AG08396 (cell line): ENCODE data around the gene DTX4.
A peak's percentile ranks its signal among the peaks of the same experiment; 100 is the strongest.

Experiments
- DNase-seq: peaks from one replicate; pipeline ENCODE4 v3.0.0; 2012; ENCODE audit warnings: low spot score, mixed read lengths

Gene DTX4

GRCh38 chr11:59221441-59221840 lies 49.5 kb downstream of the DTX4 start:
- peak; percentile 52 for DNase-seq

GRCh38 chr11:59222464-59223060 lies 50.6 kb downstream of the DTX4 start:
- no peak for DNase-seq

DNA sequence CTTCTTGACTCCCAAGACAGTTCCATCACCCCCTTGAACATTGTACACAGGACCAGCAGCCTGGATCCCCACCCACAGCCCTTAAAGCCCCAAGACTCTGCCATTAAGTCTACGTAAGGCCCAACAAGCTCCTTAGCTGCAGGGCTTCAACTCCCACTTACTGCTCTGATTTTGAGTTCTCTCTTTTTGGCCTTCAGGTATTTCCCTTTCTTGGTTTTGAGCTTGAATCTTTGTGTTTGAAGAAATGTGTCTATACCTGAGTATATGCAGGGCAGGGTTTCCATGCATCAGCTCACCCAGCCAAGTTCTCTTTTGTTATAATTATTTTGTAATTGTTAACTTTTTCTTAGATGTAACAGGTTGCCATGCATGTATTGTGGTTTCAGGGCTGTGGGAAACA lies 51.2 kb downstream of the DTX4 start:
- no peak for DNase-seq

DNA sequence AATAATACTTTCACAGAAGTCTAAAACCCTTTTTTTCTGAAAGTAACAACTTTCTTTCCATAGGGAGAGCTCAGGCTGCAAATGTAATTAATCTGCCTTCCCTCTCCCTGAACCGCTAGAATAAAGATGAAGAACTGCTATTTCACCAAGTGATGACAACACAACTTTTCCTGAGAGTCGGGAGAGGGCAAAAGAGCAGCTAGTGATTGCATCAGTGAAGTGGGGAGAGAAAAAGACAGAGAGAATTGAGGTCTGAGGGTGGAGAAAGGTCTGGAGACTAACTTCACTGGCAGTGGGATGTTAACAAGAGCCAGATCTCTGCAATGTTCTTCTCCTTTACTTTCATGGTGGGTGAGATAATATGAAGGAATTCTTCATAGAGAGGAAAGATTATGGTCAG lies 51.7 kb downstream of the DTX4 start:
- no peak for DNase-seq

DNA sequence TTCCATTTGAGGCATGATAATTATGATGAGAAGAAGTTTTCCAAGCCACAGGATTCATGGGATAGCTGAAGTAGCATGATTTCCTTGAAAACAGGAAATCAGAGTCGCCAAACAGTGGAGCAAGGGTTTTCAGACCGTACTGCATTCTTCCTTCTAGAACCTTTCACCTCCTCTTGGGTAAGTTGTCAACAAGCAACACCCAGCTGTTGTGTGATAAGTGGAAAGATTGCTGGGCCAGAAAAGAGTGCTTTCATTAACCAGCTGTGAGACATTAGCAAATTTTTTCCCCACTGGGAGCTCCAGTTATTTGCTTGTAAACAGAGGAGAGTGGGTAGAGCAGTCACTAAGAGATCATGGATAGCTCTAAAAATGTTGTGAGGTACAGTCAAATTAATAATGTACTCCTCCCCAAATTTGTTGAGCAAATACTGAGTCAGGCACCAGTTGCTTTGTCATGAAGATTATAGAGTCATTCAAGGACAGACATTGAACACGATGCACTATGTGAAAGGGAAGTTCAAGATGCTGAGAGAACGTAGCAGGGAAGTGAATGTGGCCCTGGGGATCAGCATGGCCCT lies 52.5 kb downstream of the DTX4 start:
- peak; percentile 20 for DNase-seq

DNA sequence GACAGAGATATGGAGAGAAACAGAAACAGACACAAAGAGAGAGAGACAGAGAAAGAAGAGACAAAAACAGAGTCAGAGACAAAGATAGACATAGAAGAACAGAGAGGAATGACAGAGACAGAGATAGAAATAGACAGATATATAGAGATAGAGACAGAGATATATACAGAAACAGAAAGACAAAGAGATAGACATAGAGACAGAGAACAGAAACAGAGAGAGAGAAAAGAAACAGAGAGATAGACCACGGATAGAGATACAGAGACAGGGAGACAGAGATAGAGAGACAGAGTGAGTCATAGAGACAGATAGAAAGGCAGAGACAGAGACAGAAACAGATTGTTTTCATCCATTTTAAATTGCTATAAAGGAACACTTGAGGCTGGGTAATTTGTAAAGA lies 53.1 kb downstream of the DTX4 start:
- DNase-seq, result no peak

DNA sequence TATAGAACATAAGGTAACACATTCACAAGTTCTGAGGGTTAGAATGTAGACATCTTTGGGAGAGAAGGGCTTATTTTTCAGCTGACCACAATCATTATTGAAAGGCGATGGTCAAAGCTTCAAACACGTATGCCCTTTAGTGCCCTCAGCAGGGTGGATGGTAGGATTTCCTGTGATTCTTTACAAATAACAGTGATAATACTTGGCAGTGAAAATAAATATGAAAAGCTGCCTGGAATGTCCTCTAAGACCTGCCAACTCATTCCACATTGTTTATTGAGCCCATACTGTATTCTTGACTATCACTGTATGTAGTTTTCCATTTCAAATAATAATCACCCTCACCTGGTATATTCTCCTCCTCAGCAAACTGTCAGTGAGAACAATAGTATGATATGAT lies 54.5 kb downstream of the DTX4 start:
- DNase-seq, result no peak

- no peak for DNase-seq
These were observed 68.4 kb downstream of the DTX4 start for GRCh38 chr11:59240322-59240721.

DNA sequence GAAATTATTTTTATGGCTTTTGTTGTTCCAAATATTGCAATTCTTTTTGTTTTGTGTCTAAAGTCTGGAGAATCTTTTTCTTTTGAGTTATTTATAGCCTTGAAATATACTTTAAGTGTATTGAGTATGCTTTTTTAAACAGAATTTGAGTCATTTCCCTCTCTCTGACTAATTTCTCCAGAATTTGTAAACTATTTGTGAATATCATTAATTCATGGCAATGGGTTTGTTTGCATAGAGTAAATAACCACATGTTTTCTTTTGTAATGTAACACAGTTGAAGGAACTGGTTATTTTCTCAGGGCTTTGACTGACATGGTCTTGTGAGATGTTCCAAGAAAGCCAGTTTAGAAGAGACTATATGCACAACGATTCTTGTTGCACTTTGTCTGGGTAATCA lies 71.7 kb downstream of the DTX4 start:
- no peak for DNase-seq

GRCh38 chr11:59247531-59248227 lies 75.7 kb downstream of the DTX4 start:
- peak; percentile 39 for DNase-seq

GRCh38 chr11:59249535-59249934 lies 77.6 kb downstream of the DTX4 start:
- no peak for DNase-seq

GRCh38 chr11:59253001-59253400 lies 81.1 kb downstream of the DTX4 start:
- DNase-seq, result no peak

GRCh38 chr11:59254286-59254685 lies 82.4 kb downstream of the DTX4 start:
- DNase-seq, result no peak

- no peak for DNase-seq
These were observed 83.3 kb downstream of the DTX4 start for GRCh38 chr11:59255281-59255680.
